ENCODE data around the gene LANCL2. TPM values are rescaled to one million over a fixed set of nuclear protein-coding genes. Genes with fewer than 3 reads are reported as not detected.

LANCL2 gene
- total RNA-seq, 1 experiment from 2014 or later: 10.0 TPM

- BruUV-seq (replicated peaks): no TSS peak
- TF ChIP-seq ELF1 (IDR thresholded peaks at IDR 0.05; ENCODE audit: borderline replicate concordance, low read depth) (no peak), FOSL1 (IDR thresholded peaks at IDR 0.05; ENCODE audit: low read depth) (no peak), CEBPB (IDR thresholded peaks at IDR 0.05; ENCODE audit: low read depth) (no peak), CTCF (IDR thresholded peaks at IDR 0.05 in 2 of 3, conservative IDR thresholded peaks at IDR 0.05 in 1 of 3; ENCODE audit: borderline replicate concordance in 1 of 3, insufficient read depth in 1 of 3, low read depth in 2 of 3, low read length in 2 of 3) (no peak), EZH2phosphoT487 (IDR thresholded peaks at IDR 0.05; ENCODE audit: borderline replicate concordance) (no peak), EZH2 (IDR thresholded peaks at IDR 0.05) (no peak), TCF7L2 (IDR thresholded peaks at IDR 0.05; ENCODE audit: borderline replicate concordance, extremely low read depth, insufficient read depth, insufficient read length) (no peak), ZNF274 (IDR thresholded peaks at IDR 0.05; ENCODE audit: low read depth, low read length) (no peak), ATF3 (IDR thresholded peaks at IDR 0.05) (no peak), SRF (IDR thresholded peaks at IDR 0.05; ENCODE audit: low read depth) (no peak), JUND (IDR thresholded peaks at IDR 0.05) (no peak), EGR1 (IDR thresholded peaks at IDR 0.05; ENCODE audit: low read depth) (no peak)
- RAD21 ChIA-PET (ENCODE audit: low non-redundant PET in 1 of 2, low total read pairs in 2 of 2, uncharacterized antibody in 2 of 2, unreplicated experiment in 2 of 2): no interaction called here
Observed at GRCh38 chr7:55336540-55336939, 28.6 kb upstream of the LANCL2 start.

More at GRCh38 chr7:55336540-55336939, 28.6 kb upstream of the LANCL2 start:
- POLR2A ChIA-PET: no interaction called here
- ATAC-seq (no peak), DNase-seq (ENCODE audit: low read depth, low spot score) (no peak)
- Histone ChIP-seq H3K4me3 (replicated peaks in 1 of 2; ENCODE audit: low read depth in 1 of 2, low read length in 2 of 2) (no peak overlapping the region), H3K27ac (ENCODE audit: low read depth, low read length) (no peak overlapping the region), H3K4me2 (ENCODE audit: low read length) (no peak overlapping the region), H3K36me3 (ENCODE audit: control insufficient read depth in 1 of 2, insufficient read depth in 2 of 2, low read length in 2 of 2) (no peaks in the 10 kb centered on the region), H3K79me2 (ENCODE audit: insufficient read depth, low read length) (no peaks in the 10 kb centered on the region), H3K4me1 (ENCODE audit: control insufficient read depth in 1 of 2, insufficient read depth in 2 of 2, low read length in 2 of 2) (no peaks in the 10 kb centered on the region), H4K20me1 (ENCODE audit: insufficient read depth) (no peaks in the 10 kb centered on the region), H3K9me3 (ENCODE audit: control insufficient read depth in 1 of 2, insufficient read depth in 1 of 2, low read depth in 1 of 2, low read length in 2 of 2) (no peaks in the 10 kb centered on the region), H2AFZ (ENCODE audit: low read depth, low read length, poor library complexity, severe bottlenecking) (no peak overlapping the region), H3K9me2 (ENCODE audit: insufficient read depth) (no peaks in the 10 kb centered on the region), H3K9ac (ENCODE audit: low read length) (no peak overlapping the region), H3K27me3 (ENCODE audit: insufficient read depth, low read length) (peaks cover 7% of the 10 kb centered on the region; the same call in 1 of the 2 replicates)
- CTCF ChIA-PET: no interaction called here
- intact Hi-C loops (cut with micrococcal nuclease): no loop called here

Measured in HCT116 (cell line).